K562 (cell line): ENCODE data around the gene SDK1. TPM values are rescaled to one million over a fixed set of nuclear protein-coding genes. Genes with fewer than 3 reads are reported as not detected.

Source experiments
- ATAC-seq: fragments of 200-7000 bp; cut with Tn5 transposase; 3 replicates; pipeline ENCODE4 v1.9.1; 2020; ENCODE audit warnings: moderate library complexity
- BruUV-seq: library from RNA; stranded (reverse); fragments of 400-500 nt; replicated peaks from 2 replicates; lab custom pipeline; 2021; lab: Mats Ljungman, UMichigan
- CTCF ChIA-PET: fragments of 300-600 bp; formaldehyde crosslinking; extraction: SDS; loops from one replicate; lab custom pipeline; 2021; ENCODE audit warnings: low intra/inter-chr PET ratio; lab: Yijun Ruan, JAX
- POLR2A ChIA-PET: fragments of 300-600, 350-650 bp; sonication (Branson Sonifier 250); formaldehyde crosslinking; extraction: SDS; loops from one replicate; lab custom pipeline; 2021; ENCODE audit warnings: antibody characterized with exemption, inconsistent platforms; lab: Yijun Ruan, JAX
- DNase-seq, 4 experiments: peaks; one replicate each; pipeline versions ENCODE4 v3.0.0 to v3.0.0-alpha.2; 2011 to 2018; ENCODE audit warnings: low spot score in 3 of 4, mixed read lengths in 3 of 4; ENCODE audit errors: extremely low read depth in 1 of 4
- FAIRE-seq: peaks from 2 replicates; lab custom pipeline; 2011; peaks lifted over from hg19 to GRCh38; lab: Jason Lieb, UNC
- H2AFZ ChIP-seq: 2 replicates; pipeline ENCODE4 v1.6.0; 2011; ENCODE audit warnings: low read depth, low read length, control low read depth, inconsistent platforms
- H3K27ac ChIP-seq: fragments of 200-600 bp; 3 replicates; pipeline ENCODE4 v1.8.0; 2011; ENCODE audit warnings: low read depth, mild to moderate bottlenecking, control low read depth, inconsistent platforms, low read length, moderate library complexity, mixed read lengths; ENCODE audit errors: extremely low read depth
- H3K27me3 ChIP-seq, 2 experiments: fragments of 300-600 bp in 1 of 2; 2 replicates in 1 of 2; 3 replicates in 1 of 2; pipeline versions ENCODE4 v1.6.0 to v1.8.0; 2011; ENCODE audit warnings: inconsistent platforms in 2 of 2, low read length in 2 of 2, mild to moderate bottlenecking in 1 of 2, mixed read lengths in 1 of 2, moderate library complexity in 1 of 2; ENCODE audit not compliant: control insufficient read depth in 2 of 2, insufficient read depth in 2 of 2
- H3K36me3 ChIP-seq: fragments of 300-600 bp; 3 replicates; pipeline ENCODE4 v1.8.0; 2011; ENCODE audit warnings: mild to moderate bottlenecking, low read length, inconsistent platforms; ENCODE audit not compliant: control insufficient read depth, insufficient read depth
- H3K4me1 ChIP-seq, 2 experiments: fragments of 200-600 bp in 1 of 2; replicated peaks in 1 of 2; 2 replicates in 1 of 2; 3 replicates in 1 of 2; pipeline versions ENCODE4 v1.5.1 to v1.8.0; 2011; ENCODE audit warnings: inconsistent platforms in 2 of 2, low read length in 2 of 2, mild to moderate bottlenecking in 1 of 2, mixed read lengths in 1 of 2, moderate library complexity in 1 of 2; ENCODE audit not compliant: control insufficient read depth in 2 of 2, insufficient read depth in 2 of 2
- H3K4me2 ChIP-seq: 2 replicates; pipeline ENCODE4 v1.6.1; 2011; ENCODE audit warnings: low read length, control low read depth, inconsistent platforms, mixed read lengths; ENCODE audit not compliant: insufficient read depth
- H3K4me3 ChIP-seq: fragments of 200-600 bp; sonication (generic), shearing (Covaris generic); 2 replicates; pipeline ENCODE4 v1.5.1; 2016; ENCODE audit warnings: control low read depth, inconsistent platforms
- H3K79me2 ChIP-seq: fragments of 200-600 bp; 3 replicates; pipeline ENCODE4 v1.8.0; 2011; ENCODE audit warnings: low read length, inconsistent platforms; ENCODE audit not compliant: control insufficient read depth, insufficient read depth
- H3K9ac ChIP-seq, 2 experiments: 2 replicates each; pipeline versions ENCODE4 v1.6.0 to v1.6.1; 2011; ENCODE audit warnings: low read depth in 2 of 2, low read length in 2 of 2, control low read depth in 1 of 2, inconsistent platforms in 1 of 2, mild to moderate bottlenecking in 1 of 2, mixed read lengths in 1 of 2; ENCODE audit not compliant: insufficient read depth in 1 of 2
- H3K9me1 ChIP-seq: one replicate; pipeline ENCODE4 v1.6.0; 2011; ENCODE audit warnings: inconsistent platforms, mild to moderate bottlenecking, low read length, moderate library complexity; ENCODE audit not compliant: control insufficient read depth, insufficient read depth
- H3K9me3 ChIP-seq: replicated peaks from 2 replicates; pipeline ENCODE4 v1.5.1; 2011; ENCODE audit warnings: low read depth, low read length, inconsistent platforms; ENCODE audit not compliant: control insufficient read depth, insufficient read depth
- H4K20me1 ChIP-seq: replicated peaks from 2 replicates; pipeline ENCODE4 v1.6.1; 2011; ENCODE audit warnings: low read length, inconsistent platforms, mixed read lengths; ENCODE audit not compliant: control insufficient read depth, insufficient read depth
- BCL6 ChIP-seq: fragments of 250-450 bp; sonication (Bioruptor Pico); IDR thresholded peaks from 2 replicates; pipeline ENCODE4 v1.4.0; 2020
- EWSR1 ChIP-seq: fragments of 450-650 bp; IDR thresholded peaks from 2 replicates; pipeline ENCODE4 v1.6.1; 2018; ENCODE audit warnings: borderline replicate concordance, mild to moderate bottlenecking, low read depth, moderate library complexity; ENCODE audit not compliant: partially characterized antibody
- MED1 ChIP-seq: sonication (generic); formaldehyde crosslinking; IDR thresholded peaks from 2 replicates; pipeline ENCODE4 v1.8.1; 2023; ENCODE audit warnings: missing genetic modification reagents, borderline replicate concordance
- RBFOX2 ChIP-seq: fragments of 200-400 bp; formaldehyde crosslinking; IDR thresholded peaks from 2 replicates; pipeline ENCODE4 v1.6.1; 2017; ENCODE audit warnings: low read depth, mild to moderate bottlenecking, low read length, moderate library complexity
- RBM25 ChIP-seq: fragments of 200-400 bp; formaldehyde crosslinking; IDR thresholded peaks from 2 replicates; pipeline ENCODE4 v1.6.1; 2018; ENCODE audit warnings: low read length, low read depth, moderate library complexity; ENCODE audit not compliant: severe bottlenecking
- ZEB2 ChIP-seq: fragments of 450-650 bp; IDR thresholded peaks from 2 replicates; pipeline ENCODE4 v1.6.1; 2016
- WGBS: fragments of 100-300 bp; shearing (Covaris generic); methylation state at CpG from one replicate; pipeline ENCODE4 v1.1.6; 2016; ENCODE audit warnings: low coverage, mixed read lengths; ENCODE audit not compliant: insufficient coverage; ENCODE audit errors: missing lambda C conversion rate; 5-methylcytosine and 5-hydroxymethylcytosine counted together
- in situ Hi-C: fragments of 300-500 bp; cut with MboI; formaldehyde crosslinking; loops from 4 replicates; pipeline ENCODE4 v1.15.0; 2018; ENCODE audit warnings: inconsistent platforms, mixed read lengths
- intact Hi-C: fragments of 100-400 bp; cut with micrococcal nuclease; formaldehyde crosslinking; loops from 2 replicates; pipeline ENCODE4 v1.14.2; 2022
- polyA plus RNA-seq, 8 experiments: library from polyadenylated mRNA; depleted of rRNA in 4 of 8; stranded (reverse) in 5 of 8; unstranded in 3 of 8; fragments of >200 nt; fragmentation: Nextera tagmentation in 2 of 8; fragmentation: Illumina TruSeq in 1 of 8; extraction: Ambion mirVana in 2 of 8; extraction: Trizol in 1 of 8; gene quantifications; 2 replicates each; pipeline versions ENCODE4 v1.2.1 to v1.2.3, GENCODE V29; 2011 to 2014; ENCODE audit warnings: inconsistent platforms in 1 of 8, missing spikeins in 1 of 8
- total RNA-seq, 7 experiments: library from RNA; depleted of rRNA in 6 of 7; stranded (reverse); fragments of >200 nt in 6 of 7; fragmentation: Illumina TruSeq in 2 of 7; extraction: Trizol in 2 of 7; gene quantifications; 2 replicates each; pipeline versions ENCODE4 v1.2.1 to v1.2.3, GENCODE V29; 2011 to 2021; ENCODE audit warnings: low replicate concordance in 1 of 7

The SDK1 gene
- total and polyA plus RNA-seq, 9 of the 15 experiments (the other 6 are each of a cell fraction or from before 2014, with no cell fraction given) = 0.16 TPM; not detected in 8

DNA sequence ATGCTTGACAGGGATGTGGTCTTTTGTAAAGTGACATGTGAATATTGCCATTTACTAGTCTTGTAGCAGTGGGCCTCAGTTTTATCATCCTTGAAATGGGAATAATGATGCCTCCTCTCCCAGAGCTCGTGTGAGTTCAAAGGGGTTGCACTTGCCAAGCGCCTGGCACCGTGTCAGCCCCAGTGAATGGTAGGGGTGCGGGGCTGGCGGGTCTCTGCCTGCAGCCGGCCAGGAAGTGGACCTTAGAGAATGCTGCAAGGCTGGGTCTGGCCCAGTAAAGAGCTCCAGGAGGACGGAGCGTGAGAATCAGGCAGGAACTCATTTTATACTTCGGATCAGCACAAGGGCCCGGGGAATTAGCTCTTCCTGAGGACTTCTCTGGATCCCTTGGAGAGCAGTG lies 856.6 kb downstream of the SDK1 start:
- peaks cover 3% of the 10 kb centered on the region for H3K9me1 ChIP-seq
- ChIA-PET POLR2A (interaction anchor here (1.0 kb wide), 1 partner anchor 11 kb away, joined by 3 read pairs; no protein-coding TSS in a partner anchor), CTCF (no interaction called here)
- no TSS peak for BruUV-seq
- FAIRE-seq = no peak
- no peak for TF ChIP-seq MED1 (CRISPR knock-in tag)
- no peak for TF ChIP-seq EWSR1
- TF ChIP-seq RBFOX2 = no peak
- no peak for TF ChIP-seq BCL6 (CRISPR knock-in tag)
- TF ChIP-seq ZEB2 = no peak
- TF ChIP-seq RBM25 = peak; percentile 4
- no peak overlapping the region for H3K9ac ChIP-seq
- no peaks in the 10 kb centered on the region; a peak in 1 of 5 replicates for H3K4me1 ChIP-seq
- peaks cover 21 to 66% of the 10 kb centered on the region in 2 experiments; a peak in 4 of 5 replicates for H3K27me3 ChIP-seq
- WGBS = 0% methylated on average over 8 of the region's 10 CpGs
- no peak overlapping the region for H3K27ac ChIP-seq
- no peak for DNase-seq
- no peaks in the 10 kb centered on the region for H3K9me3 ChIP-seq
- H3K79me2 ChIP-seq = no peaks in the 10 kb centered on the region
- ATAC-seq = no peak
- H2AFZ ChIP-seq = no peak overlapping the region
- H3K4me2 ChIP-seq = no peak overlapping the region
- intact Hi-C loops (no loop called here), in situ Hi-C loops (no loop called here)
- H3K4me3 ChIP-seq = no peak overlapping the region
- no peaks in the 10 kb centered on the region for H3K36me3 ChIP-seq
- no peaks in the 10 kb centered on the region; the same call in 1 of the 2 replicates for H4K20me1 ChIP-seq
